ENCODE measurements around the gene TRIO.

The TRIO gene

GRCh38 chr5:14250748-14251701 lies 107.9 kb downstream of the TRIO start:
- DNase-seq: no peak

GRCh38 chr5:14251733-14252132 lies 108.6 kb downstream of the TRIO start:
- DNase-seq: no peak

GRCh38 chr5:14252793-14253192 lies 109.7 kb downstream of the TRIO start:
- DNase-seq: no peak

- no peak for DNase-seq
Observed at GRCh38 chr5:14254686-14255085, 111.5 kb downstream of the TRIO start.

GRCh38 chr5:14256026-14256690 lies 113.0 kb downstream of the TRIO start:
- DNase-seq: no peak

GRCh38 chr5:14256756-14257393 lies 113.7 kb downstream of the TRIO start:
- DNase-seq: no peak

- DNase-seq: no peak
Observed at GRCh38 chr5:14257995-14258403, 114.9 kb downstream of the TRIO start.

GRCh38 chr5:14258840-14259239 lies 115.7 kb downstream of the TRIO start:
- DNase-seq: no peak

GRCh38 chr5:14260637-14261036 lies 117.5 kb downstream of the TRIO start:
- no peak for DNase-seq

GRCh38 chr5:14261235-14261634 lies 118.1 kb downstream of the TRIO start:
- no peak for DNase-seq

GRCh38 chr5:14261856-14262611 lies 118.9 kb downstream of the TRIO start:
- DNase-seq: no peak

GRCh38 chr5:14263113-14263512 lies 120.0 kb downstream of the TRIO start:
- DNase-seq: no peak

GRCh38 chr5:14263699-14264098 lies 120.6 kb downstream of the TRIO start:
- DNase-seq: no peak

- peak; percentile 83 for DNase-seq
Observed at GRCh38 chr5:14264605-14265316, 121.6 kb downstream of the TRIO start.

GRCh38 chr5:14265570-14265969 lies 122.4 kb downstream of the TRIO start:
- no peak for DNase-seq

- DNase-seq: no peak
Observed at GRCh38 chr5:14266171-14266570, 123.0 kb downstream of the TRIO start.

- no peak for DNase-seq
Observed at GRCh38 chr5:14266686-14267085, 123.5 kb downstream of the TRIO start.

GRCh38 chr5:14267166-14267838 lies 124.2 kb downstream of the TRIO start:
- no peak for DNase-seq

GRCh38 chr5:14267991-14268708 lies 125.0 kb downstream of the TRIO start:
- DNase-seq: no peak

GRCh38 chr5:14268738-14269137 lies 125.6 kb downstream of the TRIO start:
- no peak for DNase-seq

- DNase-seq: no peak
Observed at GRCh38 chr5:14269395-14269794, 126.3 kb downstream of the TRIO start.

All from CD4-positive, alpha-beta T cell treated with Interleukin-15 for 1 hour (primary cell).